GM08714 (cell line): ENCODE measurements around the gene TPM4.

Experiments used
- H3K4me3 ChIP-seq: fragments of 200-500 bp; sonication (Bioruptor generic); 2 replicates; pipeline ENCODE4 v1.5.1; 2014; ENCODE audit warnings: mild to moderate bottlenecking, low read length, inconsistent platforms
- ZNF274 ChIP-seq: IDR thresholded peaks from 2 replicates; pipeline ENCODE4 v1.6.1; 2012; ENCODE audit warnings: mild to moderate bottlenecking, low read depth, low read length

TPM4 gene

DNA sequence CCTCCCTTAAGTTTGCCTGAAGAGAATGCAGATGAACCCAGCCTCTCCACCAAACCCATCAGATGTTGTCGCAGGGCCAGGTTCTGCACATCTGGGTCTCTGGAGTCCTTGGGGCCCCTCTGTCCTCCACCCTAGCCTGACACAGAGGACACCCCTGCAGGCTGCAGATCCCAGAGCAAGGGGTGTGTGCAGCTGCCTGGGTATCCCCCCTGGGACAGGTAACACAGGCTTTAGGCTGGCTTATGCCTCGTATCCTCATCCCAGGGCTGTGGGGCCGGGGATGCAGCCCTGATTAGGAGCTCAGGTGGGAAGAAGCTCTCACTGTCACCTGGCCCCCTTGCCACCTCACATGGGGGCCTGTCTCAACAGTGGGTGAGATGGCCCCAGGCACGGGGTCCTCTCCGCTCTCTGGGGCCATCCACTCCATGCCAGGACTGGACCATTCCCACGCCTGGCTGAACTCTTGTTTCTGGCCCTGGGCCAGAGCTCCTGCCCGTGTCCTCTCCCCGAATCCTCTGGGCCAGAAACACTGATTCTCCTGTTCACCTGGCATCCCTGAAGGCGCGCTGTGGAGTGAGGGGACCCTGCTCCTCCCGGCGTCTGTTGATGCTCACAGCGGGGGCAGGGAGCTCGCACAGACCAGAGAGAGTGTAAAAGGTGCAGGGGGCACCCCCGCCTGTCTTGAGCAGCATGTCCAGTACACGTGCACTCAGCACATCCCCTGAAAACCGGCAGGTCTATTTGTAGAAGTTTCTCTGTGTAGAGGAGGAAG is 38.7 kb upstream of the TPM4 start:
- TF ChIP-seq ZNF274: no peak
- no peak overlapping the region for H3K4me3 ChIP-seq

DNA sequence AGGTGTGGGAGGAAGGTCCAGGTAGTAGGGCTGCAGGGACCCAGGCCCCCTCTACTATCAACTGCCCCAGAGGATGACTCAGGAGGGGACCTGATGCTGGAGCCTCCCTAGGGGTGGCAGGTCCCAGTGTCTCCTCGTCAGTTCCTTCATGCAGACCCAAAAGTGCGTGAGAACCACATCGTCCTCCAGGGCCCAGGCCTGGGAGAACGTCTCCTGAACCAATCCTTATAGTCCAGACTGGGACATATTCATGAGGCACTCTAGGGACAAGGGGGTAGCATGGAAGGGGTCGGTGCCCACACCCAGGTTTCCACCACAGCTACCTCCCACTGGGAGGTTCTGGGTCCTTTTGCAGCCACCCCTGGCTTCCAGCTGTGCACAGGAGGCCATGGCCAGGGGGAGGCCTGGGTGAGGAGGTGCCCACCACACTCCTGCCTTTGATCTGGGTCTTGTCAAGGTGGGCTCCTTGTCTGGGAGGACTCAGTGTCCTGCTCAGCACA is 38.0 kb upstream of the TPM4 start:
- no peak for TF ChIP-seq ZNF274
- H3K4me3 ChIP-seq: no peak overlapping the region

- H3K4me3 ChIP-seq: no peak overlapping the region
- no peak for TF ChIP-seq ZNF274
Measured at GRCh38 chr19:16039081-16039480, 37.2 kb upstream of the TPM4 start.

GRCh38 chr19:16039545-16039944 is 36.8 kb upstream of the TPM4 start:
- no peak overlapping the region for H3K4me3 ChIP-seq
- TF ChIP-seq ZNF274: no peak

GRCh38 chr19:16040642-16041041 is 35.7 kb upstream of the TPM4 start:
- H3K4me3 ChIP-seq: no peak overlapping the region
- no peak for TF ChIP-seq ZNF274

DNA sequence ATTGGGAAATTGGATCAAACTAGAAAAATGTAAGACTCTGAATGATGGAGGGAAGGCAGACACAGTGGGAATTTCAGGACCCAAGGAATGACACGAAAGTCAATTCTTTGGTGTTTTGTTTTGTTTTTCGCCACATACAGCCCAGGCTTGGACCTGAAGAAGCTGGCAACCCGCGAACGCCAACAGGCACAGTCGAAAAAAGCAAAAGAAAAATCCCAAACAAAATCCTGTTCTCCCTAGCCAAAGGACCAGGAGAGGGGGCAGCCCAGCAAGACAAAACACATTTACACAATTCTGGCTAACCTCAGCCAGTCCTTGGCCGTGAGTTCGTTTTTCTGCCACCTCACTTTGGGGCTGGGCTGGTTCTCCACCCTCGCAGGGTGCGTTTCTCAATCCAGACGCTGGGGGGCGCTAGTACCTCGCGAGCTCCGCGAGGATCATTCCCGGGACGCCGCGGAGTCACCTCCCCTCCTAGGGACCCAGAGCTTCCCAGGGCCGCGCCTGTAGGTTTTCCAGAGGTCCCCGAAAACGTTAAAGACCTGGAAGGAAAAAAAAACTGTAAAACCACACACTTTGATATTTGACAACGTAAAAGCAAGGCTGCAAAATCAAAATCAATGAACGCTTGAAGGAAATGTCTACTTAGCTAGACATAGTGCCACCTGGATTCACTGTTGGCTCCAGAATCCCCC is 34.9 kb upstream of the TPM4 start:
- no peak for TF ChIP-seq ZNF274
- no peak overlapping the region for H3K4me3 ChIP-seq

GRCh38 chr19:16041991-16042386 is 34.3 kb upstream of the TPM4 start:
- H3K4me3 ChIP-seq: no peak overlapping the region
- TF ChIP-seq ZNF274: no peak

- H3K4me3 ChIP-seq: no peak overlapping the region
- no peak for TF ChIP-seq ZNF274
Measured at GRCh38 chr19:16042533-16043085, 33.7 kb upstream of the TPM4 start.

GRCh38 chr19:16043156-16043757 is 33.0 kb upstream of the TPM4 start:
- no peak for TF ChIP-seq ZNF274

GRCh38 chr19:16044746-16045145 is 31.5 kb upstream of the TPM4 start:
- TF ChIP-seq ZNF274: no peak
- H3K4me3 ChIP-seq: no peak overlapping the region

More at GRCh38 chr19:16043156-16043757, 33.0 kb upstream of the TPM4 start:
- no peak overlapping the region for H3K4me3 ChIP-seq

DNA sequence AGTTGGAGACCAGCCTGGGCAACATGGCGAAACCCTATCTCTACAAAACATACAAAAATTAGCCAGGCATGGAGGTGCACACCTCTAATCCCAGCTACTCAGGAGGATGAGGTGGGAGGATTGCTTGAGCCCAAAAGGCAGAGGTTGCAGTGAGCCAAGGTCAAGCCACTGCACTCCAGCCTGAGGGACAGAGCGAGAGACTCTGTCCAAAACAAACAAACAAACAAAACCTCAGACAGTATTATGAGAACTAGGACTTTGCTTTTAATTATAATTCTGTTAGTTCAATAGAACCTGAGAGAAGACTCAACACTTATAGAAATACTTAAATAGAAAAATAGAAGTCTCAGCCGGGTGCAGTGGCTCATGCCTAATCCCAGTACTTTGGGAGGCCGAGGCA is 31.1 kb upstream of the TPM4 start:
- H3K4me3 ChIP-seq: no peak overlapping the region
- TF ChIP-seq ZNF274: no peak

DNA sequence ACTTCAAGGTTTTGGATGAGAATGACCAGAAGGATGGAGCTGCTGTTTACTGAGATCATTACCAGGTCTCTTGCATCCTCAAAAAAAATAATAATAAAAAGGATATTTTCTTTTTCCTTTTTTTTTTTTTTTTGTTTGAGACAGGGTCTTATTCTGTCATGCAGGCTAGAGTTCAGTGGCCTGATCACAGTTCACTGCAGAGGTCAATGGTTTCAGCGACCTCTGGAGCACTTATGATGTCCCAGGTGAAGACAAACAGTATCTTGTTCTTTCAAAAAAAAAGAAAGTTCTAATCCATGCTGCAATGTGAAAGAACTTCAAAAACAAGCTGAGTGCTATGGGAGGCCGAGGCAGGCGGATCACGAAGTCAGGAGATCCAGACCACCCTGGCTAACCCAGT is 30.4 kb upstream of the TPM4 start:
- TF ChIP-seq ZNF274: no peak
- no peak overlapping the region for H3K4me3 ChIP-seq

DNA sequence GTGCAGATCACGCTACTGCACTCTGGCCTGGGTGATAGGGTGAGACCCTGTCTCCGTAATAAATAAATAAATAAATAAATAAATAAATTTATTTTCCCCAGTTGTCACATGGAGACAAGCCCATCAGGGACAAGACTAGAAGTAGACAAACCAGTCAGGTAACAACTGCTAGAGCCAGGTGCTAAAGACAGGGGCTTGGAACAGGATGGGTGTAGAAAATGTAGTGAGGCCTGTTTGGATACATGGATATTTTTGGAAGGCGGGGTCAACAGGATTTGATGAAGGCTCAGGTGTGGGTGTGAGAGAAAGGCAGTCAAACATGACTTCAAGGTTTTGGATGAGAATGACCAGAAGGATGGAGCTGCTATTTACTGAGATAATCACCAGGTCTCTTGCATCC is 27.7 kb upstream of the TPM4 start:
- no peak overlapping the region for H3K4me3 ChIP-seq
- no peak for TF ChIP-seq ZNF274

DNA sequence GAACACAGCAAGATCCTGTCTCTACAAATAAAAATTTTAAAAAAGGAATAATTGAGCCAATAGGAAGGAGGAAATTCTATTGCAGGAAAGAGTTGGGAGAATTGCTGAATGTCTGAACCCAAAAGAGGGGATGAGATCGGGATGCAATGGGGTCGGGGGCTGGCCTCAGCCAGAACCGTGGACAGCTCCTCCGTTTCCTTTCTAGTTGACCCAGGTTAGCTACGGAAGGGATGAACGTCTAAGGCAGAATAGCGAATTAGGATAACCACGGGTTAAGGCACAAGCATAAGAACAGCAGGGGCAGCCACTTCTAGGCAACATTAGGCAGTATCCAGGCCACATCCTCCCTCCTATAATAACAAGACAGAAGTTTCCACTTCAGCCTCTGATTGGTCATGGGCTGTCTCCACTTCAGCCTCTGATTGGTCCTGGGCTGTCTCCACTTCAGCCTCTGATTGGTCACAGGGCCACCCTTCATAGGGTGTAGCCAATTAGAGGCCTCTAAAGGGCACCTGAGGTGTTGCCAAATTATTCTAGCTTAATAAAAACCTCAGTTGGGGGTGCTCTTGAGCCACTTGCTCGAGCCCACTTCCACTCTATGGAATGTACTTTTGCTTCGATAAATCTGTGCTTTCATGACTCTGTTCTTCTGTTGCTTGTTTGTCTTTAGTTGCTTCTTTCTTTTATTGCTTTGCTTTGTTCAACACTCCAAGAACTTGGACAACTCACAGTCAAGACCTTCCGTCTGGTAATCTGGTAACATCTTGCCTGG is 24.9 kb upstream of the TPM4 start:
- no peak overlapping the region for H3K4me3 ChIP-seq
- TF ChIP-seq ZNF274: no peak
